Panc1 (cell line): ENCODE results near the gene RCL1. TPM values are rescaled to one million over a fixed set of nuclear protein-coding genes. Genes with fewer than 3 reads are reported as not detected.
A peak's percentile ranks its signal among the peaks of the same experiment; 100 is the strongest.

Experiments
- ATAC-seq: fragments of 200-7000 bp; cut with Tn5 transposase; 2 replicates; pipeline ENCODE4 v1.9.1; 2020; ENCODE audit warnings: mild to moderate bottlenecking, moderate library complexity
- Bru-seq: library from RNA; stranded (reverse); fragments of 400-500 nt; gene quantifications from one replicate; lab custom pipeline; 2021; lab: Mats Ljungman, UMichigan
- BruChase-seq, 2 experiments: library from RNA; stranded (reverse); fragments of 400-500 nt; gene quantifications; one replicate each; lab custom pipeline; 2021; lab: Mats Ljungman, UMichigan
- BruUV-seq: library from RNA; stranded (reverse); fragments of 400-500 nt; replicated peaks from 2 replicates; lab custom pipeline; 2021; lab: Mats Ljungman, UMichigan
- CTCF ChIA-PET: fragments of 300-600 bp; sonication (Branson Sonifier 250); formaldehyde crosslinking; loops from one replicate; lab custom pipeline; 2022; ENCODE audit warnings: antibody characterized with exemption; lab: Charles Lee
- POLR2A ChIA-PET: fragments of 300-600 bp; sonication (Branson Sonifier 250); formaldehyde crosslinking; loops from one replicate; lab custom pipeline; 2022; ENCODE audit warnings: antibody characterized with exemption; lab: Charles Lee
- DNase-seq: peaks from one replicate; pipeline ENCODE4 v3.0.0-alpha.2; 2010; ENCODE audit warnings: low read depth, low spot score
- H3K27ac ChIP-seq: 2 replicates; pipeline ENCODE4 v1.5.1; 2011; ENCODE audit warnings: mild to moderate bottlenecking, low read length, inconsistent platforms
- H3K27me3 ChIP-seq: fragments of 200-500 bp; sonication (Bioruptor generic); 2 replicates; pipeline ENCODE4 v1.6.0; 2014; ENCODE audit warnings: low read length, inconsistent platforms; ENCODE audit not compliant: control insufficient read depth, insufficient read depth
- H3K36me3 ChIP-seq: fragments of 200-500 bp; sonication (Bioruptor generic); 2 replicates; pipeline ENCODE4 v1.5.1; 2014; ENCODE audit warnings: inconsistent platforms, mild to moderate bottlenecking, low read length, moderate library complexity; ENCODE audit not compliant: control insufficient read depth, insufficient read depth
- H3K4me1 ChIP-seq: 2 replicates; pipeline ENCODE4 v1.5.1; 2011; ENCODE audit warnings: inconsistent platforms, mild to moderate bottlenecking, low read length, moderate library complexity; ENCODE audit not compliant: control insufficient read depth, insufficient read depth
- H3K4me3 ChIP-seq, 2 experiments: 2 replicates each; pipeline ENCODE4 v1.5.1; 2011 to 2012; ENCODE audit warnings: low read depth in 2 of 2, low read length in 2 of 2, mild to moderate bottlenecking in 2 of 2, inconsistent platforms in 1 of 2, moderate library complexity in 1 of 2
- H3K9me3 ChIP-seq: fragments of 200-500 bp; sonication (Bioruptor generic); 2 replicates; pipeline ENCODE4 v1.5.1; 2014; ENCODE audit warnings: low read depth, mild to moderate bottlenecking, inconsistent platforms, low read length, moderate library complexity; ENCODE audit not compliant: control insufficient read depth, insufficient read depth
- POLR2AphosphoS5 ChIP-seq: IDR thresholded peaks from 2 replicates; pipeline ENCODE4 v1.6.1; 2012; ENCODE audit warnings: mild to moderate bottlenecking, low read depth, low read length, moderate library complexity
- SIN3A ChIP-seq: IDR thresholded peaks from 2 replicates; pipeline ENCODE4 v1.6.1; 2012; ENCODE audit warnings: low read depth, mild to moderate bottlenecking, low read length, moderate library complexity, borderline replicate concordance; ENCODE audit not compliant: insufficient read depth
- TCF7L2 ChIP-seq: IDR thresholded peaks from 2 replicates; pipeline ENCODE4 v1.6.1; 2011; ENCODE audit warnings: mild to moderate bottlenecking, low read depth, low read length, inconsistent platforms
- in situ Hi-C: cut with HindIII; loops from 2 replicates; pipeline ENCODE4 v1.10.0; 2016; ENCODE audit warnings: low sequenced_read_pairs, low pct_unique_long_range_greater_than_20kb
- intact Hi-C: fragments of 100-400 bp; cut with micrococcal nuclease; formaldehyde crosslinking; loops from one replicate; pipeline ENCODE4 v1.10.0; 2022; ENCODE audit not compliant: unreplicated experiment
- long read RNA-seq: library from polyadenylated mRNA; unstranded; transcript quantifications from one replicate; pipeline ENCODE4 v2.0.0, GENCODE V29; 2021; ENCODE audit not compliant: unreplicated experiment
- polyA plus RNA-seq: library from polyadenylated mRNA; unstranded; fragments of >200 nt; gene quantifications from one replicate; pipeline ENCODE4 v1.2.1, GENCODE V29; 2012; ENCODE audit warnings: missing spikeins; ENCODE audit not compliant: insufficient read length
- total RNA-seq: library from RNA; stranded (reverse); gene quantifications from one replicate; pipeline ENCODE4 v1.2.1, GENCODE V29; 2021; ENCODE audit not compliant: unreplicated experiment
- TF ChIP-seq, protein P1 (sequence below): fragments of 450-650 bp; IDR thresholded peaks from 2 replicates; pipeline ENCODE4 v1.5.1; 2017; ENCODE audit warnings: mild to moderate bottlenecking
- TF ChIP-seq, protein P2 (sequence below), 2 experiments: IDR thresholded peaks; 2 replicates each; pipeline ENCODE4 v1.6.1; 2011 to 2012; ENCODE audit warnings: low read depth in 2 of 2, control low read depth in 1 of 2, low read length in 1 of 2, mild to moderate bottlenecking in 1 of 2, moderate library complexity in 1 of 2; ENCODE audit not compliant: insufficient read depth in 1 of 2

Gene RCL1, protein sequence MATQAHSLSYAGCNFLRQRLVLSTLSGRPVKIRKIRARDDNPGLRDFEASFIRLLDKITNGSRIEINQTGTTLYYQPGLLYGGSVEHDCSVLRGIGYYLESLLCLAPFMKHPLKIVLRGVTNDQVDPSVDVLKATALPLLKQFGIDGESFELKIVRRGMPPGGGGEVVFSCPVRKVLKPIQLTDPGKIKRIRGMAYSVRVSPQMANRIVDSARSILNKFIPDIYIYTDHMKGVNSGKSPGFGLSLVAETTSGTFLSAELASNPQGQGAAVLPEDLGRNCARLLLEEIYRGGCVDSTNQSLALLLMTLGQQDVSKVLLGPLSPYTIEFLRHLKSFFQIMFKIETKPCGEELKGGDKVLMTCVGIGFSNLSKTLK
- total RNA-seq: 11.2 TPM
- 6.7 TPM for polyA plus RNA-seq
- percentile 71 among the genes with signal in this experiment for Bru-seq, nascent RNA
- BruChase-seq, experiment 1, labeled RNA remaining after a 2-hour chase: percentile 61 among the genes with signal in this experiment
- BruChase-seq, experiment 2, labeled RNA remaining after a 6-hour chase: percentile 61 among the genes with signal in this experiment
- long read RNA-seq, transcript RCL1-204 (9 exons, 2,134 nt): major isoform, 11 of 12 reads
- long read RNA-seq, partial matches to known transcripts: 0 of 12 reads
- long read RNA-seq, other reads (novel, unspliced or antisense): 1 of 12 reads

DNA sequence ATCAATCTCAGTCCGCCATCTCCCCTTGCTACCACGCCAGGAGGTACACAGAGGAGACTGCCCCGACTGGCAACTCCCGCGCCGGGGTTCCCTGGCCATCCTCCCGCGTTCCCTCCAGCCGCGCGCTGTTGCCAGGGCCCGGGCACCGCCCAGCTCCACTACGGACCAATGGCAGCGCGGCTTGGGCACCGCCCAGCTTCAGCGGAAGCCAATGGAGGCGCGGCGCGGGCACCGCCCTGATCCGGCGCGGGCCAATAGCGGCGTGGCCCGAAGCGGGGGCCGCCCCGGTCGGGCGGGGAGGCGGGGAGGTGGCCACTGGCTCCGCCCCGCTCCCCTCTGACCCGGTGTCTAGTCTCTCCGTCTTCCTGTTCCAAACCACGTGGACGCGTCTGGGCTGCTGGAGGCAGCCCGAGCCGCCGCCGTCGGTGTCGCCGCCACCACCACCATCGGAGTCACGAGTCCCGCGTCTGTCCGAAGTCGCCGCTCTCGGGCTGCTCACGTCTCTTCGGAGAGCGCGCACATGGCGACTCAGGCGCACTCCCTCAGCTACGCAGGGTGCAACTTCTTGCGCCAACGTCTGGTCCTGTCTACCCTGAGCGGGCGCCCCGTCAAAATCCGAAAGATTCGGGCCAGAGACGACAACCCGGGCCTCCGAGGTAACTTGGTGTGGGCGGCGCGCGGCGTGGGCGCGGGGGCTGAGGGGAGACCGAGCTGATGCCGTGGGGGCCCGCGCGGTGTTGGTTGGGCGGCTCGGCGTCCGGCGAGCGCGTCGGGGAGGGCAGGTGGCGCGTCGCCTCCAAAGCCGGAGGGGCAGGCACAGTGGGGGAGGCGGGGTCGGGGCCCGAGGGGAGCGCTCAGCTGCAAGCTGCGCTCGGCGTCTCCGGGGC, at the start of gene RCL1:
TSS of gene RCL1 (plus strand) at position 373 of the 887 bp plus-strand sequence. CDS start at position 521, 148 bp downstream.
- intact Hi-C loops: no loop called here
- no TSS peak for BruUV-seq

More for the DNA sequence above, at the start of gene RCL1:
- Histone ChIP-seq H3K36me3 (no peaks in the 10 kb centered on the region; the same call in 1 of the 2 replicates), H3K27ac (peak within 1 kb of the TSS; percentile 57), H3K4me1 (peaks cover 2% of the 10 kb centered on the region; the same call in 1 of the 2 replicates), H3K27me3 (no peaks in the 10 kb centered on the region), H3K4me3 (peak within 1 kb of the TSS; percentile 65 to 66), H3K9me3 (no peaks in the 10 kb centered on the region)
- ATAC-seq: peak; percentile 97
- in situ Hi-C loops: no loop called here
- TF ChIP-seq, protein P1, sequence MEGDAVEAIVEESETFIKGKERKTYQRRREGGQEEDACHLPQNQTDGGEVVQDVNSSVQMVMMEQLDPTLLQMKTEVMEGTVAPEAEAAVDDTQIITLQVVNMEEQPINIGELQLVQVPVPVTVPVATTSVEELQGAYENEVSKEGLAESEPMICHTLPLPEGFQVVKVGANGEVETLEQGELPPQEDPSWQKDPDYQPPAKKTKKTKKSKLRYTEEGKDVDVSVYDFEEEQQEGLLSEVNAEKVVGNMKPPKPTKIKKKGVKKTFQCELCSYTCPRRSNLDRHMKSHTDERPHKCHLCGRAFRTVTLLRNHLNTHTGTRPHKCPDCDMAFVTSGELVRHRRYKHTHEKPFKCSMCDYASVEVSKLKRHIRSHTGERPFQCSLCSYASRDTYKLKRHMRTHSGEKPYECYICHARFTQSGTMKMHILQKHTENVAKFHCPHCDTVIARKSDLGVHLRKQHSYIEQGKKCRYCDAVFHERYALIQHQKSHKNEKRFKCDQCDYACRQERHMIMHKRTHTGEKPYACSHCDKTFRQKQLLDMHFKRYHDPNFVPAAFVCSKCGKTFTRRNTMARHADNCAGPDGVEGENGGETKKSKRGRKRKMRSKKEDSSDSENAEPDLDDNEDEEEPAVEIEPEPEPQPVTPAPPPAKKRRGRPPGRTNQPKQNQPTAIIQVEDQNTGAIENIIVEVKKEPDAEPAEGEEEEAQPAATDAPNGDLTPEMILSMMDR: no peak
- TF ChIP-seq TCF7L2: no peak
- TF ChIP-seq, protein P2, sequence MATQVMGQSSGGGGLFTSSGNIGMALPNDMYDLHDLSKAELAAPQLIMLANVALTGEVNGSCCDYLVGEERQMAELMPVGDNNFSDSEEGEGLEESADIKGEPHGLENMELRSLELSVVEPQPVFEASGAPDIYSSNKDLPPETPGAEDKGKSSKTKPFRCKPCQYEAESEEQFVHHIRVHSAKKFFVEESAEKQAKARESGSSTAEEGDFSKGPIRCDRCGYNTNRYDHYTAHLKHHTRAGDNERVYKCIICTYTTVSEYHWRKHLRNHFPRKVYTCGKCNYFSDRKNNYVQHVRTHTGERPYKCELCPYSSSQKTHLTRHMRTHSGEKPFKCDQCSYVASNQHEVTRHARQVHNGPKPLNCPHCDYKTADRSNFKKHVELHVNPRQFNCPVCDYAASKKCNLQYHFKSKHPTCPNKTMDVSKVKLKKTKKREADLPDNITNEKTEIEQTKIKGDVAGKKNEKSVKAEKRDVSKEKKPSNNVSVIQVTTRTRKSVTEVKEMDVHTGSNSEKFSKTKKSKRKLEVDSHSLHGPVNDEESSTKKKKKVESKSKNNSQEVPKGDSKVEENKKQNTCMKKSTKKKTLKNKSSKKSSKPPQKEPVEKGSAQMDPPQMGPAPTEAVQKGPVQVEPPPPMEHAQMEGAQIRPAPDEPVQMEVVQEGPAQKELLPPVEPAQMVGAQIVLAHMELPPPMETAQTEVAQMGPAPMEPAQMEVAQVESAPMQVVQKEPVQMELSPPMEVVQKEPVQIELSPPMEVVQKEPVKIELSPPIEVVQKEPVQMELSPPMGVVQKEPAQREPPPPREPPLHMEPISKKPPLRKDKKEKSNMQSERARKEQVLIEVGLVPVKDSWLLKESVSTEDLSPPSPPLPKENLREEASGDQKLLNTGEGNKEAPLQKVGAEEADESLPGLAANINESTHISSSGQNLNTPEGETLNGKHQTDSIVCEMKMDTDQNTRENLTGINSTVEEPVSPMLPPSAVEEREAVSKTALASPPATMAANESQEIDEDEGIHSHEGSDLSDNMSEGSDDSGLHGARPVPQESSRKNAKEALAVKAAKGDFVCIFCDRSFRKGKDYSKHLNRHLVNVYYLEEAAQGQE (IDR thresholded peaks at IDR 0.05; ENCODE audit: insufficient read depth in 1 of 2, low read depth in 2 of 2, low read length in 1 of 2): no peak
- TF ChIP-seq SIN3A: 0 out of 2 replicates have a peak, but pooled peaks have one; percentile 31
- TF ChIP-seq POLR2AphosphoS5: no peak
- CTCF ChIA-PET: no interaction called here
- peak; percentile 20 for DNase-seq
- POLR2A ChIA-PET: no interaction called here
